GM12874 (cell line): ENCODE results near the gene CLCN5.

Experiments
- CTCF ChIP-seq: IDR thresholded peaks from 2 replicates; pipeline ENCODE4 v1.5.1; 2011; ENCODE audit warnings: low read depth, mild to moderate bottlenecking, control low read depth, low read length, moderate library complexity; ENCODE audit not compliant: insufficient read depth

CLCN5 gene

GRCh38 chrX:50035126-50035525, 112.7 kb downstream of the CLCN5 start:
- TF ChIP-seq CTCF, result no peak

- no peak for TF ChIP-seq CTCF
Observed at GRCh38 chrX:50036426-50036825, 114.0 kb downstream of the CLCN5 start.

GRCh38 chrX:50045823-50046222, 123.4 kb downstream of the CLCN5 start:
- no peak for TF ChIP-seq CTCF

DNA sequence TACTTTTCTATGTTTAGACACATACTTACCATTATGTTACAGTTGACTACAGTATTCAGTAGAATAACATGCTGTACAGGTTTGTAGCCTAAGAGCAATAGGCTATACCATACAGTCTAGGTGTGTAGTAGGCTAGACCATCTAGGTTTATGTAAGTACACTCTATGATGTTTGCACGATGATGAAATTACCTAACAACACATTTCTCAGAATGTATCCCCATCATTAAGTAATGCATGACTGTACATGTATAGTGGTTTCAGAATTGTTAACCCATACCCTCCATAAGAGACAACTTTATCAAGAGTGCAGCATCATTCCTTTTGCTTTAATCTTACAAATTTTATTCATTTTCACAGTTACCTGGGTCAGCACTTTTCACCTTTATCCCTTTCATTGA, 126.8 kb downstream of the CLCN5 start:
- no peak for TF ChIP-seq CTCF

- no peak for TF ChIP-seq CTCF
Observed at GRCh38 chrX:50054147-50054546, 131.8 kb downstream of the CLCN5 start.

GRCh38 chrX:50066318-50066937, 144.0 kb downstream of the CLCN5 start:
- no peak for TF ChIP-seq CTCF

DNA sequence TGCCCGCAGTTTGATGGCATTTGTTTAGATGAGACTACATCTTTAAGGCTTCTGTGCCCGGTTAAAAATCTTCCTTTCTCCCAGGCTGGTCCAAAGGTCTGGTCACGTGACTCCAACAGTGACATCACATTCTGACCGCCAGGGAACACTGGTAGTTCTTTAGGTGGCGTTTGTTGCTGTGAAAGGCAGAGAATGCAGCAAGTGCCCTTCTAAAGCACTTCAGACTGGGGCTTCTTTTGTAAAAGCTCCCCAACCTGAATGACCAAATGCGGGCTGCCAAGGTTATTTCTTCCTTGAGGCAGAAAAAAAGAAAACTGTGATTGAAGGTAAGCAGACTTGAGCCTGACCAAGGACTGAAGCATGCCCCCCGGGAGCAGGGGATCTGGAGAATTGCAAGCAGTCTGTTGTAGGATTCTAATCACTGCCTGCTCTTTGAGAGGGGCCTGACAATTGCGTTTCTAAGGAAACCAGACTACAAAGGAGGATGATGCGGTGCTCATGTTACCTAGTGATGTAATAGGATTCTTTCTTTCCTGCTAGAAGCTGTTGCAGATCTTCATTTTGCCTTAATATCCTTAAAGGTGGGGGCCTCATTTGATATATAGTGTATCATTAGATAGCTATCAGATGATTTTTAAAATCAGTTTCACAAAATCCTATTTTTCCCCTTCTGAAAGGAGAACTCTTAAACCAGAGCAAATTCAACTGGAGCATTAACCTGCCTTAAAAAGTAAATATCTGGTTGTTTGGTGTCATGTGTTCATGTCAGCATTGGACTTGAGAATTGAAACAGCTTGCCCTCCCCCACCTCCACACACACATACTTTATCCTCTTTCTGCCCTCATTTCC, 145.3 kb downstream of the CLCN5 start:
- no peak for TF ChIP-seq CTCF
